H1 (cell line): Measurements from ENCODE around the gene GRIK1. TPM values are rescaled to one million over a fixed set of nuclear protein-coding genes. Genes with fewer than 3 reads are reported as not detected.
A peak's percentile ranks its signal among the peaks of the same experiment; 100 is the strongest.

ENCODE experiments used
- CTCF ChIA-PET: fragments of 300-600 bp; sonication (Branson Sonifier 250); formaldehyde crosslinking; loops from one replicate; lab custom pipeline; 2021; ENCODE audit not compliant: partially characterized antibody; lab: Charles Lee
- POLR2A ChIA-PET: fragments of 300-600 bp; sonication (Branson Sonifier 250); formaldehyde crosslinking; loops from one replicate; lab custom pipeline; 2021; ENCODE audit warnings: inconsistent platforms; ENCODE audit not compliant: partially characterized antibody; lab: Charles Lee
- DNase-seq, 2 experiments: peaks; one replicate each; pipeline versions ENCODE4 v3.0.0 to v3.0.0-alpha.2; 2010 to 2022; ENCODE audit warnings: low spot score in 2 of 2, low read depth in 1 of 2, mixed read lengths in 1 of 2
- FAIRE-seq: peaks from 2 replicates; lab custom pipeline; 2011; peaks lifted over from hg19 to GRCh38; lab: Jason Lieb, UNC
- H2AFZ ChIP-seq: 2 replicates; pipeline ENCODE4 v1.8.1; 2012; ENCODE audit warnings: low read length, inconsistent platforms
- H2AK5ac ChIP-seq: 2 replicates; pipeline ENCODE4 v1.6.1; 2013; ENCODE audit warnings: low read depth, low read length
- H2BK120ac ChIP-seq: replicated peaks from 2 replicates; pipeline ENCODE3; 2013; ENCODE audit warnings: low read depth, low read length, inconsistent platforms
- H2BK12ac ChIP-seq: 2 replicates; pipeline ENCODE4 v1.6.1; 2013; ENCODE audit warnings: low read depth, low read length
- H2BK15ac ChIP-seq: 2 replicates; pipeline ENCODE4 v1.6.1; 2013; ENCODE audit warnings: low read length
- H2BK20ac ChIP-seq: 2 replicates; pipeline ENCODE4 v1.6.1; 2013; ENCODE audit warnings: low read length
- H2BK5ac ChIP-seq: 2 replicates; pipeline ENCODE4 v1.6.1; 2013; ENCODE audit warnings: low read depth, low read length
- H3K14ac ChIP-seq: 2 replicates; pipeline ENCODE4 v1.6.1; 2013; ENCODE audit warnings: inconsistent platforms; ENCODE audit not compliant: insufficient read length
- H3K18ac ChIP-seq: 2 replicates; pipeline ENCODE4 v1.6.1; 2013; ENCODE audit warnings: low read length; ENCODE audit errors: extremely low read depth
- H3K23ac ChIP-seq: 2 replicates; pipeline ENCODE4 v1.6.1; 2013; ENCODE audit warnings: inconsistent platforms; ENCODE audit not compliant: insufficient read length
- H3K23me2 ChIP-seq: 2 replicates; pipeline ENCODE4 v1.6.1; 2013; ENCODE audit warnings: low read depth, low read length
- H3K27ac ChIP-seq: 2 replicates; pipeline ENCODE4 v1.6.1; 2011; ENCODE audit warnings: low read depth, low read length, inconsistent platforms
- H3K27me3 ChIP-seq, 4 experiments: replicated peaks in 1 of 4; 1 replicate in 1 of 4; 2 replicates in 3 of 4; pipeline versions ENCODE4 v1.6.1 to v1.8.1; 2011 to 2013; ENCODE audit warnings: low read length in 3 of 4, mild to moderate bottlenecking in 3 of 4, inconsistent platforms in 2 of 4, mixed read lengths in 2 of 4, moderate library complexity in 1 of 4; ENCODE audit not compliant: control insufficient read depth in 3 of 4, insufficient read depth in 3 of 4; ENCODE audit errors: extremely low read depth in 1 of 4
- H3K36me3 ChIP-seq, 4 experiments: 2 replicates each; pipeline versions ENCODE4 v1.6.1 to v1.8.1; 2011 to 2013; ENCODE audit warnings: mild to moderate bottlenecking in 4 of 4, low read length in 3 of 4, moderate library complexity in 2 of 4, control low read depth in 1 of 4, inconsistent platforms in 1 of 4; ENCODE audit not compliant: insufficient read depth in 4 of 4, control insufficient read depth in 2 of 4
- H3K4ac ChIP-seq: replicated peaks from 2 replicates; pipeline ENCODE3; 2013; ENCODE audit warnings: low read length, low read depth, mixed read lengths, inconsistent platforms; ENCODE audit not compliant: insufficient read length
- H3K4me1 ChIP-seq, 4 experiments: replicated peaks in 1 of 4; 1 replicate in 1 of 4; 2 replicates in 3 of 4; pipeline versions ENCODE4 v1.6.1 to v1.8.1; 2011 to 2013; ENCODE audit warnings: low read length in 3 of 4, inconsistent platforms in 2 of 4, mixed read lengths in 1 of 4; ENCODE audit not compliant: insufficient read depth in 4 of 4, control insufficient read depth in 3 of 4
- H3K4me2 ChIP-seq, 2 experiments: 2 replicates each; pipeline versions ENCODE4 v1.6.1 to v1.8.1; 2011 to 2013; ENCODE audit warnings: low read depth in 2 of 2, low read length in 2 of 2, control low read depth in 1 of 2, inconsistent platforms in 1 of 2, mild to moderate bottlenecking in 1 of 2; ENCODE audit not compliant: insufficient read depth in 1 of 2
- H3K4me3 ChIP-seq, 4 experiments: fragments of 200-600, 300-600 bp in 1 of 4; sonication (generic), shearing (Covaris generic), sonication (Bioruptor Twin) in 1 of 4; 2 replicates each; pipeline versions ENCODE4 v1.5.1 to v1.8.1; 2011 to 2016; ENCODE audit warnings: low read length in 4 of 4, low read depth in 3 of 4, control low read depth in 2 of 4, inconsistent platforms in 2 of 4, mild to moderate bottlenecking in 2 of 4, mixed read lengths in 1 of 4, moderate library complexity in 1 of 4; ENCODE audit not compliant: insufficient read depth in 2 of 4; ENCODE audit errors: extremely low read depth in 1 of 4
- H3K56ac ChIP-seq: replicated peaks from 2 replicates; pipeline ENCODE3; 2013; ENCODE audit warnings: low read depth, mild to moderate bottlenecking, mixed read lengths, low read length, inconsistent platforms; ENCODE audit not compliant: insufficient read length
- H3K79me1 ChIP-seq: 2 replicates; pipeline ENCODE4 v1.6.1; 2013; ENCODE audit warnings: low read depth, low read length, control low read depth
- H3K79me2 ChIP-seq, 2 experiments: 2 replicates each; pipeline versions ENCODE4 v1.6.1 to v1.8.1; 2012 to 2013; ENCODE audit warnings: low read length in 2 of 2, mild to moderate bottlenecking in 2 of 2, inconsistent platforms in 1 of 2; ENCODE audit not compliant: insufficient read depth in 2 of 2, control insufficient read depth in 1 of 2
- H3K9ac ChIP-seq, 4 experiments: replicated peaks in 1 of 4; 1 replicate in 1 of 4; 2 replicates in 3 of 4; pipeline versions ENCODE4 v1.6.1 to v1.8.1; 2011 to 2013; ENCODE audit warnings: low read depth in 3 of 4, low read length in 3 of 4, control low read depth in 2 of 4, mild to moderate bottlenecking in 2 of 4, moderate library complexity in 2 of 4, inconsistent platforms in 1 of 4; ENCODE audit errors: extremely low read depth in 1 of 4
- H3K9me3 ChIP-seq, 2 experiments: 2 replicates each; pipeline versions ENCODE4 v1.6.1 to v1.8.1; 2012 to 2013; ENCODE audit warnings: mild to moderate bottlenecking in 2 of 2, moderate library complexity in 2 of 2, control low read depth in 1 of 2, inconsistent platforms in 1 of 2, low read depth in 1 of 2, low read length in 1 of 2, mixed read lengths in 1 of 2; ENCODE audit not compliant: insufficient read depth in 2 of 2
- H4K20me1 ChIP-seq, 2 experiments: replicated peaks in 1 of 2; 2 replicates each; pipeline versions ENCODE3 to v1.8.1; 2011 to 2013; ENCODE audit warnings: inconsistent platforms in 2 of 2, low read length in 2 of 2, mild to moderate bottlenecking in 1 of 2; ENCODE audit not compliant: insufficient read depth in 2 of 2, control insufficient read depth in 1 of 2
- H4K5ac ChIP-seq: 2 replicates; pipeline ENCODE4 v1.6.1; 2013; ENCODE audit warnings: low read length, low read depth, mixed read lengths, inconsistent platforms; ENCODE audit not compliant: insufficient read length
- H4K8ac ChIP-seq: 2 replicates; pipeline ENCODE4 v1.8.0; 2013; ENCODE audit warnings: mild to moderate bottlenecking, moderate library complexity, low read length, inconsistent platforms; ENCODE audit not compliant: insufficient read depth; ENCODE audit errors: extremely low read depth
- H4K91ac ChIP-seq: replicated peaks from 2 replicates; pipeline ENCODE3; 2013; ENCODE audit warnings: low read length, mixed read lengths, inconsistent platforms; ENCODE audit not compliant: insufficient read length
- BCL11A ChIP-seq, 2 experiments: IDR thresholded peaks; one replicate each; pipeline ENCODE4 v1.6.1; 2011; ENCODE audit warnings: low read depth in 2 of 2, low read length in 2 of 2, mild to moderate bottlenecking in 2 of 2
- HDAC2 ChIP-seq, 2 experiments: fragments of 300-600 bp in 1 of 2; sonication (generic) in 1 of 2; IDR thresholded peaks; 2 replicates each; pipeline ENCODE4 v1.6.1; 2011 to 2012; ENCODE audit warnings: low read depth in 2 of 2, low read length in 2 of 2, mild to moderate bottlenecking in 2 of 2, moderate library complexity in 2 of 2, borderline replicate concordance in 1 of 2, inconsistent platforms in 1 of 2
- NRF1 ChIP-seq: IDR thresholded peaks from 2 replicates; pipeline ENCODE4 v1.6.1; 2011; ENCODE audit warnings: mild to moderate bottlenecking, low read depth, low read length, improper control_type of control experiment
- WGBS, 2 experiments: shearing (Covaris generic) in 1 of 2; methylation state at CpG; one replicate each; pipeline versions ENCODE4 v1.1.6 to v1.1.7; 2013 to 2015; ENCODE audit warnings: low lambda C conversion rate in 2 of 2, mixed read lengths in 2 of 2, inconsistent platforms in 1 of 2, low coverage in 1 of 2, missing lambda C conversion rate in 1 of 2; ENCODE audit not compliant: insufficient replicate concordance in 2 of 2, insufficient coverage in 1 of 2, insufficient read length in 1 of 2; ENCODE audit errors: extremely low coverage in 1 of 2, missing lambda C conversion rate in 1 of 2; 5-methylcytosine and 5-hydroxymethylcytosine counted together
- polyA plus RNA-seq, 7 experiments: library from polyadenylated mRNA; depleted of rRNA in 3 of 7; stranded (reverse) in 5 of 7; unstranded in 2 of 7; fragments of >200 nt in 5 of 7; fragments of 200-250 nt in 2 of 7; gene quantifications; 1 replicate in 5 of 7; 2 replicates in 1 of 7; 4 replicates in 1 of 7; pipeline versions ENCODE4 v1.2.1 to v1.2.3, GENCODE V29; 2011 to 2013; ENCODE audit warnings: missing spikeins in 2 of 7, mixed read lengths in 2 of 7
- total RNA-seq: library from RNA; stranded (reverse); fragmentation: NEBNext Ultra II Directional; extraction: Animal tissue kit (Norgen Biotek cat#: 25700); gene quantifications from 2 replicates; pipeline ENCODE4 v1.2.1, GENCODE V29; 2021

Gene GRIK1
- total and polyA plus RNA-seq, 2 of the 8 experiments (the other 6 are each of a cell fraction or from before 2014, with no cell fraction given), result 0.11 to 0.32 TPM

DNA sequence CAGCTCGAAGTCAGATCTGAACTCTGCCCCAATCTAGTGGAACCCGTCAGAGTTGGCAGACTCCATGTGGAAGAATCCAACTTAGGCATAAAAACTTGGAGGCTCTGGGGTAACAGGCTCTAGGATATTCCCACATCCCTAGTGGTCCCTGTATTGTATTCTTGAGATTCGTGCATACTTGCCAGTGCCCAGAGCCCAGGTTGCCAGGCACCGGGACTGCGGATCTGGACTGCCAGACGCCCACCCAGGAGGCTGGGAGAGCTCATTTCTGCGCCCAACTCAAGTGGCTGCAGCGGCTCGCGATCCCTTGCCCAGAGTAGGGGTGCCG, 1.1 kb downstream of the GRIK1 start:
- Histone ChIP-seq H4K5ac (no peak overlapping the region), H3K56ac (no peak overlapping the region), H4K20me1 (no peaks in the 10 kb centered on the region), H2BK120ac (no peak overlapping the region), H3K79me2 (no peaks in the 10 kb centered on the region), H3K4me2 (peak overlapping the region; percentile 98 to 99), H2AK5ac (no peak overlapping the region), H3K27ac (no peak overlapping the region), H3K9ac (no peak overlapping the region), H3K4ac (no peak overlapping the region), H4K8ac (no peak overlapping the region; the same call in 1 of the 2 replicates), H2BK5ac (no peak overlapping the region), H2BK12ac (no peak overlapping the region), H3K18ac (no peak overlapping the region), H4K91ac (no peak overlapping the region), H3K36me3 (no peaks in the 10 kb centered on the region), H3K23ac (no peak overlapping the region), H2AFZ (0 out of 2 replicates have a peak overlapping the region, but pooled peaks have one; percentile 22), H3K4me1 (peaks cover 0 to 1% (median 0%) of the 10 kb centered on the region in 4 experiments; a peak in 1 of 7 replicates), H2BK15ac (no peak overlapping the region), H2BK20ac (no peak overlapping the region), H3K4me3 (peak overlapping the region; percentile 71 to 89 (median 76); a peak in 7 of 8 replicates), H3K9me3 (no peaks in the 10 kb centered on the region), H3K14ac (no peak overlapping the region), H3K23me2 (peaks cover 11% of the 10 kb centered on the region), H3K79me1 (no peaks in the 10 kb centered on the region), H3K27me3 (peaks cover 20 to 44% (median 36%) of the 10 kb centered on the region in 4 experiments)
- WGBS, 2 experiments, result 22% methylated on average over 8 of the region's 11 CpGs; no CpG with 5 or more reads in 1 of the 2 experiments
- ChIA-PET POLR2A (interaction anchor here (0.6 kb wide), 2 partner anchors 186 to 1263 kb away, joined by 3 read pairs; no protein-coding TSS in a partner anchor), CTCF (interaction anchor here (0.5 to 2.2 kb wide), 6 partner anchors 10 to 466 kb away, joined by 3 to 8 read pairs (median 5); no protein-coding TSS in a partner anchor)
- no peak for FAIRE-seq
- TF ChIP-seq HDAC2 (IDR thresholded peaks at IDR 0.05; ENCODE audit: borderline replicate concordance in 1 of 2, low read depth in 2 of 2, low read length in 2 of 2), result 0 out of 4 replicates have a peak, but pooled peaks of 1 of the 2 experiments have one; percentile 14
- no peak for TF ChIP-seq NRF1
- no peak for TF ChIP-seq BCL11A (IDR thresholded peaks at IDR 0.05; ENCODE audit: low read depth in 2 of 2, low read length in 2 of 2)
- DNase-seq, result no peak
